ENCODE data around the gene CHD8. TPM values are rescaled to one million over a fixed set of nuclear protein-coding genes. Genes with fewer than 3 reads are reported as not detected.

Gene CHD8
- total and polyA plus RNA-seq, 10 of the 15 experiments (the other 5 are each of a cell fraction or from before 2014, with no cell fraction given) = 20.2 to 79.5 (median 35.5) TPM

- peak; percentile 66; the same call in 1 of the 2 replicates for TF ChIP-seq POLR2A (IDR thresholded peaks at IDR 0.05; ENCODE audit: low read depth, low read length)
- peak; percentile 39 for TF ChIP-seq PML (IDR thresholded peaks at IDR 0.05; ENCODE audit: low read length)
- TF ChIP-seq CEBPZ (IDR thresholded peaks at IDR 0.05; ENCODE audit: low read depth, low read length) = no peak
- peak in 1 of 2 experiments; percentile 19; a peak in 1 of 4 replicates for TF ChIP-seq BHLHE40 (IDR thresholded peaks at IDR 0.05; ENCODE audit: borderline replicate concordance in 1 of 2, low read depth in 2 of 2, low read length in 1 of 2)
- TF ChIP-seq ZNF274 (IDR thresholded peaks at IDR 0.05; ENCODE audit: insufficient read depth, insufficient read length) = no peak
- TF ChIP-seq E4F1 (IDR thresholded peaks at IDR 0.05; ENCODE audit: borderline replicate concordance, partially characterized antibody) = no peak
- no peak for TF ChIP-seq TCF7 (IDR thresholded peaks at IDR 0.05; ENCODE audit: borderline replicate concordance)
- 0 out of 2 replicates have a peak, but pooled peaks have one; percentile 19 for TF ChIP-seq POLR2AphosphoS2 (IDR thresholded peaks at IDR 0.05; ENCODE audit: low read depth, low read length)
- no peak for TF ChIP-seq YY1 (IDR thresholded peaks at IDR 0.05; ENCODE audit: low read depth, low read length)
- TF ChIP-seq SMARCA5 (IDR thresholded peaks at IDR 0.05) = no peak
- TF ChIP-seq ZNF384 (IDR thresholded peaks at IDR 0.05; ENCODE audit: borderline replicate concordance, low read depth, low read length) = no peak
- no peak for TF ChIP-seq HDGF (IDR thresholded peaks at IDR 0.05)
- no peak for TF ChIP-seq NR2F1 (conservative IDR thresholded peaks at IDR 0.05)
- peak; percentile 27; the same call in 1 of the 2 replicates for TF ChIP-seq JUND (IDR thresholded peaks at IDR 0.05; ENCODE audit: low read depth, low read length)
- TF ChIP-seq CREM (IDR thresholded peaks at IDR 0.05; ENCODE audit: low read depth) = no peak
- TF ChIP-seq TARDBP (IDR thresholded peaks at IDR 0.05; ENCODE audit: borderline replicate concordance) = no peak
- TF ChIP-seq NBN (IDR thresholded peaks at IDR 0.05) = no peak
- no peak for TF ChIP-seq BCL3 (IDR thresholded peaks at IDR 0.05; ENCODE audit: borderline replicate concordance, insufficient read depth, low read depth, low read length, poor library complexity, severe bottlenecking)
- no peak for TF ChIP-seq MEF2B (IDR thresholded peaks at IDR 0.05; ENCODE audit: partially characterized antibody, poor library complexity, severe bottlenecking)
- TF ChIP-seq PAX5 (IDR thresholded peaks at IDR 0.05; ENCODE audit: borderline replicate concordance, low read depth, low read length) = no peak
- TF ChIP-seq KAT2A (conservative IDR thresholded peaks at IDR 0.05; ENCODE audit: control insufficient read depth, low read depth, low read length) = no peak
- peak; percentile 16; the same call in 1 of the 2 replicates for TF ChIP-seq RUNX3 (IDR thresholded peaks at IDR 0.05; ENCODE audit: low read length)
- TF ChIP-seq SUPT20H (IDR thresholded peaks at IDR 0.05; ENCODE audit: borderline replicate concordance, control insufficient read depth, low read depth, low read length) = no peak
- TF ChIP-seq JUNB (IDR thresholded peaks at IDR 0.05) = no peak
- no peak for TF ChIP-seq MXI1 (IDR thresholded peaks at IDR 0.05; ENCODE audit: low read depth, low read length)
- no peak for TF ChIP-seq MTA3 (IDR thresholded peaks at IDR 0.05; ENCODE audit: borderline replicate concordance, low read length)
These were observed 20.6 kb upstream of the CHD8 start (continued) for GRCh38 chr14:21476523-21476924.

Data from GM12878 (cell line).